Measurements from ENCODE around the gene PRKACB.

The PRKACB gene

GRCh38 chr1:84260852-84261518, 116.9 kb downstream of the PRKACB start:
- Histone ChIP-seq H3K27me3 (no peaks in the 10 kb centered on the region; the same call in 1 of the 2 replicates), H3K4me3 (no peak overlapping the region), H3K4me1 (no peaks in the 10 kb centered on the region), H3K9ac (no peak overlapping the region), H3K9me3 (no peaks in the 10 kb centered on the region), H3K27ac (no peak overlapping the region), H3K36me3 (no peaks in the 10 kb centered on the region), H4K20me1 (no peaks in the 10 kb centered on the region), H3K4me2 (no peak overlapping the region)
- TF ChIP-seq Cebpa-rat (IDR thresholded peaks at IDR 0.05), result no peak

DNA sequence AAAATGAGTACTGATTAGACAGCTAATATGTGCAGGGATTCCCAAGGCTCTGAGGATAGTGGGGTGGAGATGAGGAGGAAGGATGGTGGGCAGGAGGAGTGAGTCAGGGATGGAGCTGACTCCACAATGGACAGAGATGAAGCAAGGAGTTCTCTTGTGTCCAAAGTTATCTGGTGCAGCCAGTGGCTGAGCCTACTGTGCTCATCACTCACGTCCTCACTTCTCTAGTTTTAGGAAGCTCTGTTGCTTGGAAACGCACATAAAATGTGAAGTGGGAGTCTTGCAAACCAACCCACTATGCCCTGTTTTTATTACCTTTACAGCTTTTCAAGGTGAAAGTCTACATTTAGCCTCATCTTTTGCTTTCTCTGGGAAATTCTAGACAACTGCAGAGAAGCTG, 120.9 kb downstream of the PRKACB start:
- no peaks in the 10 kb centered on the region for H3K4me1 ChIP-seq
- H3K9ac ChIP-seq, result no peak overlapping the region
- H3K27me3 ChIP-seq, result no peaks in the 10 kb centered on the region; the same call in 1 of the 2 replicates
- no peaks in the 10 kb centered on the region for H3K9me3 ChIP-seq
- H3K36me3 ChIP-seq, result no peaks in the 10 kb centered on the region
- H4K20me1 ChIP-seq, result no peaks in the 10 kb centered on the region
- no peak overlapping the region for H3K4me3 ChIP-seq
- TF ChIP-seq Cebpa-rat (IDR thresholded peaks at IDR 0.05), result no peak
- H3K27ac ChIP-seq, result no peak overlapping the region
- no peak overlapping the region for H3K4me2 ChIP-seq

GRCh38 chr1:84265867-84266266, 121.8 kb downstream of the PRKACB start:
- no peaks in the 10 kb centered on the region for H3K4me1 ChIP-seq
- H4K20me1 ChIP-seq, result no peaks in the 10 kb centered on the region
- no peak for TF ChIP-seq Cebpa-rat (IDR thresholded peaks at IDR 0.05)
- H3K4me3 ChIP-seq, result no peak overlapping the region
- H3K9ac ChIP-seq, result no peak overlapping the region
- no peaks in the 10 kb centered on the region for H3K36me3 ChIP-seq
- no peak overlapping the region for H3K4me2 ChIP-seq
- no peak overlapping the region for H3K27ac ChIP-seq
- H3K27me3 ChIP-seq, result no peaks in the 10 kb centered on the region; the same call in 1 of the 2 replicates
- no peaks in the 10 kb centered on the region for H3K9me3 ChIP-seq

GRCh38 chr1:84266748-84267147, 122.7 kb downstream of the PRKACB start:
- no peak overlapping the region for H3K9ac ChIP-seq
- H3K4me2 ChIP-seq, result no peak overlapping the region
- no peaks in the 10 kb centered on the region for H4K20me1 ChIP-seq
- H3K4me1 ChIP-seq, result no peaks in the 10 kb centered on the region
- H3K9me3 ChIP-seq, result no peaks in the 10 kb centered on the region
- H3K27ac ChIP-seq, result no peak overlapping the region
- H3K27me3 ChIP-seq, result no peaks in the 10 kb centered on the region; the same call in 1 of the 2 replicates
- no peak overlapping the region for H3K4me3 ChIP-seq
- H3K36me3 ChIP-seq, result no peaks in the 10 kb centered on the region
- no peak for TF ChIP-seq Cebpa-rat (IDR thresholded peaks at IDR 0.05)

- no peak for TF ChIP-seq Cebpa-rat (IDR thresholded peaks at IDR 0.05)
- H3K9ac ChIP-seq, result no peak overlapping the region
- H3K36me3 ChIP-seq, result no peaks in the 10 kb centered on the region
Measured at GRCh38 chr1:84267476-84267875, 123.4 kb downstream of the PRKACB start.

GRCh38 chr1:84268346-84268745, 124.3 kb downstream of the PRKACB start:
- Histone ChIP-seq H3K4me2 (no peak overlapping the region), H3K9ac (no peak overlapping the region), H4K20me1 (no peaks in the 10 kb centered on the region), H3K36me3 (no peaks in the 10 kb centered on the region), H3K4me3 (no peak overlapping the region), H3K27me3 (no peaks in the 10 kb centered on the region; the same call in 1 of the 2 replicates), H3K4me1 (no peaks in the 10 kb centered on the region), H3K27ac (no peak overlapping the region), H3K9me3 (no peaks in the 10 kb centered on the region)
- TF ChIP-seq Cebpa-rat (IDR thresholded peaks at IDR 0.05), result no peak

More at GRCh38 chr1:84267476-84267875, 123.4 kb downstream of the PRKACB start:
- Histone ChIP-seq H3K4me1 (no peaks in the 10 kb centered on the region), H3K27me3 (no peaks in the 10 kb centered on the region; the same call in 1 of the 2 replicates), H4K20me1 (no peaks in the 10 kb centered on the region), H3K27ac (no peak overlapping the region), H3K4me3 (no peak overlapping the region), H3K4me2 (no peak overlapping the region), H3K9me3 (no peaks in the 10 kb centered on the region)

GRCh38 chr1:84269306-84269705, 125.2 kb downstream of the PRKACB start:
- Histone ChIP-seq H3K4me3 (no peak overlapping the region), H3K27me3 (no peaks in the 10 kb centered on the region; the same call in 1 of the 2 replicates), H3K36me3 (no peaks in the 10 kb centered on the region), H3K27ac (no peak overlapping the region), H4K20me1 (no peaks in the 10 kb centered on the region), H3K4me1 (no peaks in the 10 kb centered on the region), H3K9ac (no peak overlapping the region), H3K9me3 (no peaks in the 10 kb centered on the region), H3K4me2 (no peak overlapping the region)
- TF ChIP-seq Cebpa-rat (IDR thresholded peaks at IDR 0.05), result no peak

GRCh38 chr1:84271441-84272151, 127.5 kb downstream of the PRKACB start:
- Histone ChIP-seq H3K9me3 (no peaks in the 10 kb centered on the region), H3K4me3 (no peak overlapping the region), H4K20me1 (no peaks in the 10 kb centered on the region), H3K4me1 (no peaks in the 10 kb centered on the region), H3K9ac (no peak overlapping the region), H3K27ac (no peak overlapping the region), H3K27me3 (no peaks in the 10 kb centered on the region), H3K4me2 (no peak overlapping the region), H3K36me3 (no peaks in the 10 kb centered on the region)
- no peak for TF ChIP-seq Cebpa-rat (IDR thresholded peaks at IDR 0.05)

DNA sequence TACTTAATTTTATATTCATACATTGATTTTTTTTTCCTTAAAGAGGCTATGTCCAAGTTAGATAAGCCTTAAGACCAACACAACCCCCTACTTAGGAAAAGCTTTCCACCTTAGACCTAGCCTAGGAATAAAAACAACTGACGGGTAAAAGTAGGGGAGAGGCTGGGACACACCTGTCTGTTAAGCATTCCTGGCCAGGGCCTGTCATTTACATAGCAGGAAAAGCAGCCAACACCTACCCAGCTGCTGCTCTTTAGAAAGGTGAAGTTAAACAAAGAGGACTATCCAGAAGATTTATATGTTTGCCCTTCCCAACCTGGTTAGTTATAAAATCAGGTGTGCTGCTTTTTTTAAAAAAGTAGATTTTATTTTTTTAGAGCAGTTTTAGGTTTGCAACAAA, 128.3 kb downstream of the PRKACB start:
- no peaks in the 10 kb centered on the region for H3K9me3 ChIP-seq
- no peak overlapping the region for H3K4me3 ChIP-seq
- H3K27ac ChIP-seq, result no peak overlapping the region
- no peak overlapping the region for H3K9ac ChIP-seq
- no peaks in the 10 kb centered on the region for H3K4me1 ChIP-seq
- no peaks in the 10 kb centered on the region for H4K20me1 ChIP-seq
- no peaks in the 10 kb centered on the region for H3K27me3 ChIP-seq
- no peaks in the 10 kb centered on the region for H3K36me3 ChIP-seq
- H3K4me2 ChIP-seq, result no peak overlapping the region
- TF ChIP-seq Cebpa-rat (IDR thresholded peaks at IDR 0.05), result no peak

DNA sequence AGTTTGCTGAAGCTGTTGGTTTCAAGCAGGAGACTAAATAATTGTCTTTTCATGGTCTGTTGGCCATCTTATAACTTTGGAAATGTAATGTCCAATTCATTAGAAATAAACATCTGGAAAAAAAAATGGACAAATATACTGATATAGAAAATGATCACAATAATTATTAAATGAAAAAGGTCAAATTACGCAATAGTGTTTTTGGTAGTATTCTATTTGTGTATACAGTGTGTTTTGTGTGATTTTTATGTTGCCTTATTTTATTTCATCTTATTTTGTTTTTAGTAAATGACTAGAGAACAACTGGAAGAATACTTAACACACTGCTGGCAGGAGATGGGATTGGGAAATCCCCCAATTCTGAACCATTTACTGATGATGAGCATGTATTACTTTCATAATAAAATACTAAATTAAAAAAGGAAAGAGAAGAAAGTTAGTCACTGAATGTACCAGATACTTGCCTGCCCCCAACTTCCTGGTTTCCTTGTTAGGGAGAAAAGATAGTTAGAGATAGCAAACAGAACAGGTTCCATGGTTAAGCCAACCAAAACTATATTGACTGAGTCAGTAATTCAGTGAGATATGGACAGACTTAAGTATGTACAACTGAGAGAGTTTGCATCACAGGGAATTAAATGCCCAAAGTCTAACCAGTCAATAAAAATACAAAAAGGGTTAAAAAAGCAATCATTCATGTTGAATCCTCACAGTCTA, 133.4 kb downstream of the PRKACB start:
- Histone ChIP-seq H4K20me1 (no peaks in the 10 kb centered on the region), H3K4me2 (no peak overlapping the region), H3K36me3 (no peaks in the 10 kb centered on the region), H3K4me1 (no peaks in the 10 kb centered on the region), H3K27me3 (no peaks in the 10 kb centered on the region), H3K27ac (no peak overlapping the region), H3K4me3 (no peak overlapping the region), H3K9me3 (no peaks in the 10 kb centered on the region), H3K9ac (no peak overlapping the region)
- no peak; the same call in 1 of the 2 replicates for TF ChIP-seq Cebpa-rat (IDR thresholded peaks at IDR 0.05)
